A549 (cell line): ENCODE measurements around the gene ARL6IP5.

Source experiments
- CEBPB ChIP-seq, 2 experiments: fragments of >200 bp in 1 of 2; sonication (Bioruptor Twin) in 1 of 2; formaldehyde crosslinking in 1 of 2; IDR thresholded peaks; 2 replicates each; pipeline ENCODE4 v1.6.1; 2012 to 2016
- FOSL2 ChIP-seq, 2 experiments: fragments of 450-650 bp in 1 of 2; fragments of >200 bp in 1 of 2; sonication (Bioruptor Twin) in 1 of 2; formaldehyde crosslinking; IDR thresholded peaks; 2 replicates each; pipeline versions ENCODE4 v1.5.0 to v1.6.1; 2016 to 2020; ENCODE audit warnings: mild to moderate bottlenecking in 1 of 2, moderate library complexity in 1 of 2
- GATA3 ChIP-seq: IDR thresholded peaks from 2 replicates; pipeline ENCODE4 v1.6.1; 2012; ENCODE audit warnings: borderline replicate concordance
- MAFK ChIP-seq: fragments of 450-650 bp; IDR thresholded peaks from 2 replicates; pipeline ENCODE4 v1.6.1; 2014; ENCODE audit not compliant: partially characterized antibody
- SREBF2 ChIP-seq: fragments of 450-650 bp; IDR thresholded peaks from 2 replicates; pipeline ENCODE4 v1.6.1; 2014; ENCODE audit warnings: mild to moderate bottlenecking, moderate library complexity
- TF ChIP-seq, protein P1 (sequence below): fragments of >200 bp; sonication (Bioruptor Twin); formaldehyde crosslinking; IDR thresholded peaks from 3 replicates; pipeline ENCODE4 v1.5.1; 2016

- TF ChIP-seq, protein P1, sequence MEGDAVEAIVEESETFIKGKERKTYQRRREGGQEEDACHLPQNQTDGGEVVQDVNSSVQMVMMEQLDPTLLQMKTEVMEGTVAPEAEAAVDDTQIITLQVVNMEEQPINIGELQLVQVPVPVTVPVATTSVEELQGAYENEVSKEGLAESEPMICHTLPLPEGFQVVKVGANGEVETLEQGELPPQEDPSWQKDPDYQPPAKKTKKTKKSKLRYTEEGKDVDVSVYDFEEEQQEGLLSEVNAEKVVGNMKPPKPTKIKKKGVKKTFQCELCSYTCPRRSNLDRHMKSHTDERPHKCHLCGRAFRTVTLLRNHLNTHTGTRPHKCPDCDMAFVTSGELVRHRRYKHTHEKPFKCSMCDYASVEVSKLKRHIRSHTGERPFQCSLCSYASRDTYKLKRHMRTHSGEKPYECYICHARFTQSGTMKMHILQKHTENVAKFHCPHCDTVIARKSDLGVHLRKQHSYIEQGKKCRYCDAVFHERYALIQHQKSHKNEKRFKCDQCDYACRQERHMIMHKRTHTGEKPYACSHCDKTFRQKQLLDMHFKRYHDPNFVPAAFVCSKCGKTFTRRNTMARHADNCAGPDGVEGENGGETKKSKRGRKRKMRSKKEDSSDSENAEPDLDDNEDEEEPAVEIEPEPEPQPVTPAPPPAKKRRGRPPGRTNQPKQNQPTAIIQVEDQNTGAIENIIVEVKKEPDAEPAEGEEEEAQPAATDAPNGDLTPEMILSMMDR, result no peak
- TF ChIP-seq FOSL2 (IDR thresholded peaks at IDR 0.05) (no peak), FOSL2 (CRISPR knock-in tag; IDR thresholded peaks at IDR 0.05) (no peak), SREBF2 (no peak), CEBPB (IDR thresholded peaks at IDR 0.05) (no peak), MAFK (no peak), GATA3 (no peak)
These were observed 52.3 kb downstream of the ARL6IP5 start for GRCh38 chr3:69137005-69137404.
